ENCODE results near the gene PHKA2.

PHKA2 gene

GRCh38 chrX:18964026-18964425 lies 19.9 kb downstream of the PHKA2 start:
- DNase-seq (no peak), ATAC-seq (ENCODE audit: insufficient read depth, low read depth) (no peak)
- Histone ChIP-seq H3K4me2 (ENCODE audit: insufficient read depth, low read length) (no peak overlapping the region), H3K27ac (ENCODE audit: low read length) (no peak overlapping the region), H3K4me1 (ENCODE audit: insufficient read depth, low read length) (no peaks in the 10 kb centered on the region), H3K9ac (ENCODE audit: low read depth, low read length) (no peak overlapping the region), H2AFZ (ENCODE audit: low read depth, low read length) (no peak overlapping the region), H4K20me1 (ENCODE audit: insufficient read depth, low read length) (no peaks in the 10 kb centered on the region), H3K36me3 (ENCODE audit: insufficient read depth, low read length) (no peaks in the 10 kb centered on the region), H3K4me3 (ENCODE audit: low read depth in 1 of 2, low read length in 2 of 2) (no peak overlapping the region), H3K9me3 (ENCODE audit: insufficient read depth, low read length, severe bottlenecking) (no peaks in the 10 kb centered on the region), H3K27me3 (ENCODE audit: insufficient read depth, low read length, poor library complexity) (no peaks in the 10 kb centered on the region), H3K79me2 (ENCODE audit: insufficient read depth, low read length) (peaks cover 7% of the 10 kb centered on the region; the same call in 1 of the 2 replicates)
- TF ChIP-seq CTCF (IDR thresholded peaks at IDR 0.05; ENCODE audit: borderline replicate concordance, extremely low read depth, low read length, poor library complexity, severe bottlenecking) (no peak), EZH2 (IDR thresholded peaks at IDR 0.05; ENCODE audit: borderline replicate concordance, low read depth, low read length, severe bottlenecking) (no peak)

- TF ChIP-seq CTCF (IDR thresholded peaks at IDR 0.05; ENCODE audit: borderline replicate concordance, extremely low read depth, low read length, poor library complexity, severe bottlenecking) = no peak
- no peak for TF ChIP-seq EZH2 (IDR thresholded peaks at IDR 0.05; ENCODE audit: borderline replicate concordance, low read depth, low read length, severe bottlenecking)
- no peak overlapping the region for H3K4me3 ChIP-seq (ENCODE audit: low read depth in 1 of 2, low read length in 2 of 2)
Measured at GRCh38 chrX:18962329-18962728, 21.6 kb downstream of the PHKA2 start.

GRCh38 chrX:18961686-18962085 lies 22.2 kb downstream of the PHKA2 start:
- Histone ChIP-seq H3K36me3 (ENCODE audit: insufficient read depth, low read length) (no peaks in the 10 kb centered on the region), H3K4me3 (ENCODE audit: low read depth in 1 of 2, low read length in 2 of 2) (no peak overlapping the region), H3K4me1 (ENCODE audit: insufficient read depth, low read length) (no peaks in the 10 kb centered on the region), H3K27ac (ENCODE audit: low read length) (no peak overlapping the region), H4K20me1 (ENCODE audit: insufficient read depth, low read length) (peaks cover 3% of the 10 kb centered on the region; the same call in 1 of the 2 replicates), H3K27me3 (ENCODE audit: insufficient read depth, low read length, poor library complexity) (no peaks in the 10 kb centered on the region), H2AFZ (ENCODE audit: low read depth, low read length) (no peak overlapping the region), H3K9me3 (ENCODE audit: insufficient read depth, low read length, severe bottlenecking) (no peaks in the 10 kb centered on the region), H3K4me2 (ENCODE audit: insufficient read depth, low read length) (no peak overlapping the region), H3K79me2 (ENCODE audit: insufficient read depth, low read length) (peaks cover 7% of the 10 kb centered on the region; the same call in 1 of the 2 replicates), H3K9ac (ENCODE audit: low read depth, low read length) (no peak overlapping the region)
- DNase-seq (no peak), ATAC-seq (ENCODE audit: insufficient read depth, low read depth) (no peak)
- TF ChIP-seq CTCF (IDR thresholded peaks at IDR 0.05; ENCODE audit: borderline replicate concordance, extremely low read depth, low read length, poor library complexity, severe bottlenecking) (no peak), EZH2 (IDR thresholded peaks at IDR 0.05; ENCODE audit: borderline replicate concordance, low read depth, low read length, severe bottlenecking) (no peak)

More at GRCh38 chrX:18962329-18962728, 21.6 kb downstream of the PHKA2 start:
- Histone ChIP-seq H3K4me2 (ENCODE audit: insufficient read depth, low read length) (no peak overlapping the region), H4K20me1 (ENCODE audit: insufficient read depth, low read length) (no peaks in the 10 kb centered on the region), H3K9me3 (ENCODE audit: insufficient read depth, low read length, severe bottlenecking) (no peaks in the 10 kb centered on the region), H3K27ac (ENCODE audit: low read length) (no peak overlapping the region), H3K79me2 (ENCODE audit: insufficient read depth, low read length) (peaks cover 7% of the 10 kb centered on the region; the same call in 1 of the 2 replicates), H3K4me1 (ENCODE audit: insufficient read depth, low read length) (no peaks in the 10 kb centered on the region), H3K36me3 (ENCODE audit: insufficient read depth, low read length) (no peaks in the 10 kb centered on the region), H2AFZ (ENCODE audit: low read depth, low read length) (no peak overlapping the region), H3K27me3 (ENCODE audit: insufficient read depth, low read length, poor library complexity) (no peaks in the 10 kb centered on the region), H3K9ac (ENCODE audit: low read depth, low read length) (no peak overlapping the region)
- DNase-seq (no peak), ATAC-seq (ENCODE audit: insufficient read depth, low read depth) (no peak)
